B cell (primary cell): ENCODE data around the gene MAML3. TPM values are rescaled to one million over a fixed set of nuclear protein-coding genes. Genes with fewer than 3 reads are reported as not detected.
A peak's percentile ranks its signal among the peaks of the same experiment; 100 is the strongest.

ENCODE experiments used
- ATAC-seq: fragments of 200-7000 bp; cut with Tn5 transposase; one replicate; pipeline ENCODE4 v1.10.0; 2021; ENCODE audit warnings: low read depth, mild to moderate bottlenecking, moderate number of reproducible peaks, moderate library complexity
- CTCF ChIA-PET: fragments of 350-600 bp; sonication (Branson Sonifier 250); formaldehyde crosslinking; loops from one replicate; lab custom pipeline; 2021; ENCODE audit warnings: antibody characterized with exemption, inconsistent platforms; lab: Charles Lee
- POLR2A ChIA-PET: fragments of 350-600 bp; sonication (Branson Sonifier 250); formaldehyde crosslinking; loops from one replicate; lab custom pipeline; 2021; ENCODE audit warnings: antibody characterized with exemption; lab: Charles Lee
- DNase-seq: peaks from one replicate; pipeline ENCODE4 v3.0.0; 2013
- H2AFZ ChIP-seq: 2 replicates; pipeline ENCODE4 v1.6.1; 2012; ENCODE audit warnings: mild to moderate bottlenecking, low read depth, low read length; ENCODE audit not compliant: insufficient read depth, poor library complexity, severe bottlenecking
- H3K27ac ChIP-seq, 2 donors: 1 replicate in 1 of 2; 2 replicates in 1 of 2; pipeline ENCODE4 v1.5.1; 2012 to 2013; ENCODE audit warnings: low read length in 2 of 2, mild to moderate bottlenecking in 2 of 2, moderate library complexity in 1 of 2
- H3K27me3 ChIP-seq, 4 experiments: fragments of 200-600 bp in 1 of 4; sonication (generic) in 1 of 4; replicated peaks in 1 of 4; 1 replicate in 2 of 4; 2 replicates in 2 of 4; pipeline versions ENCODE4 v1.6.1 to v1.7.0; 2013 to 2016; ENCODE audit warnings: low read length in 3 of 4, mild to moderate bottlenecking in 2 of 4, mixed read lengths in 1 of 4, moderate library complexity in 1 of 4; ENCODE audit not compliant: insufficient read depth in 4 of 4, control insufficient read depth in 3 of 4; ENCODE audit errors: control extremely low read depth in 1 of 4
- H3K36me3 ChIP-seq, 2 experiments: replicated peaks in 1 of 2; 1 replicate in 1 of 2; 2 replicates in 1 of 2; pipeline versions ENCODE4 v1.6.1 to v1.7.1; 2013; ENCODE audit warnings: low read length in 1 of 2; ENCODE audit not compliant: insufficient read depth in 2 of 2, control insufficient read depth in 1 of 2; ENCODE audit errors: control extremely low read depth in 1 of 2, extremely low read depth in 1 of 2
- H3K4me1 ChIP-seq, 2 donors: fragments of 200-600 bp in 1 of 2; sonication (generic) in 1 of 2; 1 replicate in 1 of 2; 2 replicates in 1 of 2; pipeline versions ENCODE4 v1.5.1 to v1.6.1; 2013 to 2017; ENCODE audit warnings: low read length in 2 of 2; ENCODE audit not compliant: control insufficient read depth in 2 of 2, insufficient read depth in 2 of 2
- H3K4me2 ChIP-seq: replicated peaks from 2 replicates; pipeline ENCODE3; 2012; ENCODE audit warnings: mild to moderate bottlenecking, low read depth, low read length; ENCODE audit not compliant: poor library complexity, severe bottlenecking
- H3K4me3 ChIP-seq, 5 experiments: fragments of 200-600 bp in 1 of 5; sonication (generic) in 1 of 5; 1 replicate in 3 of 5; 2 replicates in 2 of 5; pipeline versions ENCODE4 v1.5.1 to v1.7.0; 2011 to 2016; ENCODE audit warnings: low read length in 4 of 5, mild to moderate bottlenecking in 4 of 5, low read depth in 2 of 5, control low read depth in 1 of 5, moderate library complexity in 1 of 5; ENCODE audit not compliant: insufficient read depth in 1 of 5; ENCODE audit errors: control extremely low read depth in 1 of 5, extremely low read depth in 1 of 5
- H3K79me2 ChIP-seq: fragments of 200-600 bp; sonication (generic); one replicate; pipeline ENCODE4 v1.6.0; 2016; ENCODE audit warnings: low read length; ENCODE audit not compliant: control insufficient read depth, insufficient read depth
- H3K9ac ChIP-seq: fragments of 200-600 bp; sonication (generic); 2 replicates; pipeline ENCODE4 v1.6.1; 2017; ENCODE audit warnings: mild to moderate bottlenecking, low read length, moderate library complexity
- H3K9me3 ChIP-seq, 3 donors: one replicate each; pipeline versions ENCODE4 v1.6.1 to v1.7.1; 2013; ENCODE audit warnings: low read length in 2 of 3; ENCODE audit not compliant: control insufficient read depth in 2 of 3, insufficient read depth in 1 of 3; ENCODE audit errors: control extremely low read depth in 1 of 3
- H4K20me1 ChIP-seq: 2 replicates; pipeline ENCODE4 v1.6.0; 2012; ENCODE audit warnings: mild to moderate bottlenecking, low read length; ENCODE audit not compliant: insufficient read depth, control insufficient read depth, poor library complexity, severe bottlenecking
- H3K27ac Mint-ChIP-seq: one replicate; pipeline ENCODE4 v1.8.0; 2021; ENCODE audit warnings: mixed read lengths
- H3K27me3 Mint-ChIP-seq: one replicate; pipeline ENCODE4 v1.8.0; 2021; ENCODE audit warnings: mixed read lengths
- H3K4me1 Mint-ChIP-seq: one replicate; pipeline ENCODE4 v1.8.0; 2021; ENCODE audit warnings: mixed read lengths
- H3K4me3 Mint-ChIP-seq: one replicate; pipeline ENCODE4 v1.8.0; 2021; ENCODE audit warnings: mixed read lengths
- H3K9me3 Mint-ChIP-seq: one replicate; pipeline ENCODE4 v1.8.0; 2022; ENCODE audit warnings: mixed read lengths; ENCODE audit not compliant: insufficient read depth
- EZH2 ChIP-seq: IDR thresholded peaks from 2 replicates; pipeline ENCODE4 v1.6.1; 2012; ENCODE audit warnings: borderline replicate concordance, low read depth, mild to moderate bottlenecking, moderate library complexity, low read length; ENCODE audit not compliant: insufficient read depth, poor library complexity, severe bottlenecking
- WGBS: methylation state at CpG from one replicate; pipeline ENCODE4 v1.1.5; 2013; ENCODE audit warnings: missing lambda C conversion rate; ENCODE audit not compliant: insufficient coverage; 5-methylcytosine and 5-hydroxymethylcytosine counted together
- intact Hi-C: fragments of 100-400 bp; cut with micrococcal nuclease; formaldehyde crosslinking; loops from one replicate; pipeline ENCODE4 v1.10.0; 2022
- polyA plus RNA-seq: library from polyadenylated mRNA; depleted of rRNA; stranded (reverse); fragments of >200 nt; gene quantifications from 2 replicates; pipeline ENCODE4 v1.2.3, GENCODE V29; 2012
- total RNA-seq, 2 donors: library from RNA; stranded (reverse); fragments of 120-200 nt in 1 of 2; gene quantifications; 1 replicate in 1 of 2; 2 replicates in 1 of 2; pipeline versions ENCODE4 v1.2.3 to v1.2.4, GENCODE V29; 2013 to 2022
- TF ChIP-seq, protein P1 (sequence below): fragments of 200-600 bp; IDR thresholded peaks from one replicate; pipeline ENCODE4 v1.8.0; 2022; ENCODE audit warnings: antibody characterized with exemption, mild to moderate bottlenecking

The MAML3 gene
- total and polyA plus RNA-seq, 2 donors (not counting 1 experiment from before 2014, with no cell fraction given): 0.94 to 5.3 TPM

- H3K4me3 Mint-ChIP-seq: no peak overlapping the region
- H2AFZ ChIP-seq: no peak overlapping the region
Measured at GRCh38 chr4:140103676-140104075, 50.3 kb downstream of the MAML3 start.

DNA sequence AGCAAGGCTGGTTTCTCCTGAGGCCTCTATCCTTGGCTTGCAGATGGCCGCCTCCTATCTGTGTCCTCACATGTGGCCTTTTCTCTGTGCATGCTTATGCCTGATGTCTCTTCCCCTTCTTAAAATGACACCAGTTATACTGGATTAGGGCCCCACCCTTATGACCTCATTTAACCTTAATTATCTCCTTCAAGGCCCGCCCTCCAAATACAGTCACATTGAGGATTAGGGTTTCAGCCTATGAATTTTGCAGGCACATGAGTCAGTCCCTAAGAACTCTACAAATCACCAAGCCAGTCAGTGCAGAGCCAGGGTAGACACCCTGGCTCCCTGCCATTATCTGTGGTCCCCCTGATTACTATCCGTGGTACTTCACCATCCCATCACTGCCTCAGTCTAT, 51.6 kb downstream of the MAML3 start:
- CTCF ChIA-PET: interaction anchor here (1.7 kb wide), 1 partner anchor 14 kb away, joined by 3 read pairs; no protein-coding TSS in a partner anchor
- peaks cover 4% of the 10 kb centered on the region for H3K9me3 Mint-ChIP-seq
- no peak overlapping the region for H3K27ac Mint-ChIP-seq

More at GRCh38 chr4:140103676-140104075, 50.3 kb downstream of the MAML3 start:
- Mint-ChIP-seq H3K4me1 (peaks cover 30% of the 10 kb centered on the region), H3K27me3 (peaks cover 24% of the 10 kb centered on the region), H3K9me3 (peaks cover 4% of the 10 kb centered on the region), H3K27ac (no peak overlapping the region)
- TF ChIP-seq, protein P1, sequence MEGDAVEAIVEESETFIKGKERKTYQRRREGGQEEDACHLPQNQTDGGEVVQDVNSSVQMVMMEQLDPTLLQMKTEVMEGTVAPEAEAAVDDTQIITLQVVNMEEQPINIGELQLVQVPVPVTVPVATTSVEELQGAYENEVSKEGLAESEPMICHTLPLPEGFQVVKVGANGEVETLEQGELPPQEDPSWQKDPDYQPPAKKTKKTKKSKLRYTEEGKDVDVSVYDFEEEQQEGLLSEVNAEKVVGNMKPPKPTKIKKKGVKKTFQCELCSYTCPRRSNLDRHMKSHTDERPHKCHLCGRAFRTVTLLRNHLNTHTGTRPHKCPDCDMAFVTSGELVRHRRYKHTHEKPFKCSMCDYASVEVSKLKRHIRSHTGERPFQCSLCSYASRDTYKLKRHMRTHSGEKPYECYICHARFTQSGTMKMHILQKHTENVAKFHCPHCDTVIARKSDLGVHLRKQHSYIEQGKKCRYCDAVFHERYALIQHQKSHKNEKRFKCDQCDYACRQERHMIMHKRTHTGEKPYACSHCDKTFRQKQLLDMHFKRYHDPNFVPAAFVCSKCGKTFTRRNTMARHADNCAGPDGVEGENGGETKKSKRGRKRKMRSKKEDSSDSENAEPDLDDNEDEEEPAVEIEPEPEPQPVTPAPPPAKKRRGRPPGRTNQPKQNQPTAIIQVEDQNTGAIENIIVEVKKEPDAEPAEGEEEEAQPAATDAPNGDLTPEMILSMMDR: no peak
- TF ChIP-seq EZH2: no peak
- 15% methylated on average over 2 of the region's 3 CpGs for WGBS
- ChIA-PET CTCF (no interaction called here), POLR2A (no interaction called here)
- Histone ChIP-seq H3K79me2 (no peaks in the 10 kb centered on the region), H3K4me2 (no peak overlapping the region), H3K36me3 (no peaks in the 10 kb centered on the region), H3K4me1 (peaks cover 15 to 18% of the 10 kb centered on the region in 2 donors), H3K27me3 (no peaks in the 10 kb centered on the region), H3K9me3 (no peaks in the 10 kb centered on the region), H3K4me3 (no peak overlapping the region), H4K20me1 (no peaks in the 10 kb centered on the region), H3K9ac (no peak overlapping the region), H3K27ac (no peak overlapping the region)
- intact Hi-C loops: no loop called here
- ATAC-seq (peak; percentile 36), DNase-seq (no peak)

More for the DNA sequence above, 51.6 kb downstream of the MAML3 start:
- POLR2A ChIA-PET: no interaction called here
- H3K36me3 ChIP-seq: no peaks in the 10 kb centered on the region
- no peak overlapping the region for H3K4me2 ChIP-seq
- H2AFZ ChIP-seq: no peak overlapping the region
- no peaks in the 10 kb centered on the region for H4K20me1 ChIP-seq
- ATAC-seq: no peak
- intact Hi-C loops: no loop called here
- no peaks in the 10 kb centered on the region for H3K79me2 ChIP-seq
- H3K4me3 ChIP-seq: no peak overlapping the region
- Mint-ChIP-seq H3K27me3 (peaks cover 15% of the 10 kb centered on the region), H3K4me3 (no peak overlapping the region), H3K4me1 (peaks cover 33% of the 10 kb centered on the region)
- no peak overlapping the region for H3K27ac ChIP-seq
- H3K9ac ChIP-seq: no peak overlapping the region
- no peak for DNase-seq
- H3K27me3 ChIP-seq: no peaks in the 10 kb centered on the region
- WGBS: 67% methylated on average over 2 of the region's 3 CpGs
- H3K4me1 ChIP-seq: peaks cover 21 to 24% of the 10 kb centered on the region in 2 donors
- no peak for TF ChIP-seq EZH2
- TF ChIP-seq, protein P1: no peak
- no peaks in the 10 kb centered on the region for H3K9me3 ChIP-seq
